Stimulated activated CD4-positive, alpha-beta T cell treated with anti-CD3 and anti-CD28 coated beads, Interleukin-12 subunit alpha, Interleukin-12 subunit beta, amount 100 ng/mL, for 24 hours (primary cell): ENCODE data around the gene KMT5B.

Source experiments
- DNase-seq, 2 experiments: peaks; one replicate each; pipeline ENCODE4 v3.0.0-alpha.2; 2020; ENCODE audit warnings: low read depth in 2 of 2

The KMT5B gene

DNA sequence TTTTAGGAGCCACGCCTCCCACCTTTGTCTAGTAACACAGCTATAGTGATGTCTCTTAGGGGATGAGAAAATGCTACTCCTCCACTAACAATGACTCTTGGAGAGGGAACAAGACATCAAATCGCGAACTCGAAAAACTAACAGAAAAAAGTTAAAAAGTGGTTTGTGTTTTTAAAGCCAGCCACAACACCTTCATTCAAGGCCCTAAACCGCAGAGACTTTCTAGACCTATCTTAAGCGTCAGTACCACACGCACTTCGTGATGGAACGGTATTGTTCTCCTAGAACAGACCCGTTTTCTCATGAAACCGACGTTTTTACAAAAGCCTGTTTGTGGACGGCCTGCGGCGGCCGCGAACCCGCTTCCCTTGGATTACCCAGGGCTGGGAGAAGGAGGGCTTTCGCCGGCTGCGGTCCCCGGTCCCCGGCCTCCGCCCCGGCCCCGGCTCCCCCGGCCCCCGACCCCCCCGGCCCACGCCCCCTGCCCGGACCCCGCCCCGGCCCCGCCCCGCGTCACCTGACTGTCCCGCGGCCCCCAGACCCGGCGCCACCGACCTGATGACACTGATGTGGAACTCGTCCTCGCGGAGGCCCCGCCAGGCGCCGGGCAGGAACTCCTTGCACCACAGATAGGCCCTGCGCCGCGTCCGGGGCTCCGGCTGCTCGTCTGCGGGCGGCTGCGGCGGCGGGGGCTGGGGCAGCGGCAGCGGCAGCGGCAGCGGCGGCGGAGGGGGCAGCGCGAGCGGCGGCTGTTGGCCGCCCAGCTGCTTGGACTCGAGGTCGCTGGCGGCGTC, 92.6 kb downstream of the KMT5B start:
- no peak for DNase-seq

DNA sequence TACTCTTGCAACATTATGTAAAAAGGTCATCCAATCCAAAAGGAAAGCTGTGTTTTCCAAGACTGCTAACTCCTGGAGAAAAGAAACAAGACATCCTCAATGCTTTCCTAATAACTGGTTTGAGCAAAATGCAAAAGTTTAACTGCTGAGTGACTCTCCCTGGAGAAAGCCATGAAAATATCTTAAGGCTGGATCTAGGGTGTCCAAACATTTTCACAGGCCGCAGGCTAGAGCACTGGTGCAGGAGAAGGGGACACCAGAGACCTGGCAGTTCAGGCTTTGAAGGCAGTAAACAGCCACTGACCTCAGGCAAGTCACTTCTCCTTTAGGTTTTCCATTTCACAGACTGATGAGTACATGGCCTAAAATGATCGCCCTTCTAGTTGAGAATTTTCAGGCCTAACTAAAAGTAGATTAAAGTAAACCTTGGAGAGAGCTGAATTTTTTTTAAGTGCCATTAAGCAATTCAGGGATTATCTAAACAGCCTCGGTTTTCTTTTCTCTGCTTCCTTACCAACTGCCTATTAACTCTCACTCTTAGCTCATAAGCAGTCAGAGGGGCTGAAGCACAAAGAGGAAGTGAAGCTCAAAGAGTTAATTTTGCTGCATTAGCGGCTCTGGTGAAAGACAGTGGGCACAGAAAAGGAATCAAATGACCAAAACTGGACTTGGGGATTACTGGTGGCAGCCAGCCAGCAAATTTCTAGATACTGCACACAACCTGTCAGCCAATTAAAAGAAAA, 94.2 kb downstream of the KMT5B start:
- DNase-seq: no peak

- no peak for DNase-seq
Measured at GRCh38 chr11:68117853-68118470, 95.1 kb downstream of the KMT5B start.

- no peak for DNase-seq
Measured at GRCh38 chr11:68116974-68117373, 96.1 kb downstream of the KMT5B start.

- DNase-seq: no peak
Measured at GRCh38 chr11:68116126-68116525, 97.0 kb downstream of the KMT5B start.

GRCh38 chr11:68115285-68115684, 97.8 kb downstream of the KMT5B start:
- DNase-seq: no peak

DNA sequence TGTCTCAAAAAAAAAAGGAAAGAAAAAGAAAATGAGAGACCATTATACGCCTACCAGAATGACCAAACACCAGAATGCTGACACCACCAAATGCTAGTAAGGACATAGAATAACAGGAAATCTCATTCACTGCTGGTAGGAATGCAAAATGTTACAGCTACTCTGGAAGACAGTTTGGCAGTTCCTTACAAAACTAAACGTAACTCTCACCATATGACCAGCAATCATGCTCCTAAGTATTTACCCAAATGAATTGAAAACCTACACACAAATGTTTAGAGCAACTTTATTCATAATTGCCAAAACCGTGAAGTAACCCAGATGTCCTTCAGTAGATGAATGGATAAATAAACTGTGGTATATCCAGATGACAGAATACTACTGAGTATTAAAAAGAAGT, 99.1 kb downstream of the KMT5B start:
- DNase-seq: no peak

- DNase-seq: no peak
Measured at GRCh38 chr11:68107689-68108088, 105.4 kb downstream of the KMT5B start.

- DNase-seq: no peak
Measured at GRCh38 chr11:68106165-68106940, 106.7 kb downstream of the KMT5B start.
